HCT116 (cell line): Measurements from ENCODE around the gene ATP1A2.

ENCODE experiments used
- ATF3 ChIP-seq: IDR thresholded peaks from 2 replicates; pipeline ENCODE4 v1.6.1; 2012
- CTCF ChIP-seq, 3 experiments: fragments of 200-600 bp in 1 of 3; sonication (generic) in 1 of 3; IDR thresholded peaks in 2 of 3; conservative IDR thresholded peaks in 1 of 3; 2 replicates each; pipeline ENCODE4 v1.5.1; 2012 to 2017; ENCODE audit warnings: low read depth in 2 of 3, low read length in 2 of 3, antibody characterized with exemption in 1 of 3, borderline replicate concordance in 1 of 3, control low read depth in 1 of 3, mild to moderate bottlenecking in 1 of 3, mixed read lengths in 1 of 3, mixed run types in 1 of 3, moderate library complexity in 1 of 3; ENCODE audit not compliant: insufficient read depth in 1 of 3
- FOSL1 ChIP-seq: IDR thresholded peaks from 2 replicates; pipeline ENCODE4 v1.6.1; 2012; ENCODE audit warnings: low read depth
- POLR2A ChIP-seq: IDR thresholded peaks from 2 replicates; pipeline ENCODE4 v1.7.0; 2011; ENCODE audit warnings: borderline replicate concordance; ENCODE audit not compliant: insufficient read depth, insufficient read length; ENCODE audit errors: extremely low read depth

GRCh38 chr1:160188341-160188740 lies 72.8 kb downstream of the ATP1A2 start:
- no peak for TF ChIP-seq POLR2A
- TF ChIP-seq CTCF (IDR thresholded peaks at IDR 0.05 in 2 of 3, conservative IDR thresholded peaks at IDR 0.05 in 1 of 3; ENCODE audit: borderline replicate concordance in 1 of 3, insufficient read depth in 1 of 3, low read depth in 2 of 3, low read length in 2 of 3), result no peak
- no peak for TF ChIP-seq ATF3
- no peak for TF ChIP-seq FOSL1
